HEK293 (cell line): ENCODE results near the gene BTG4.

Experiments used
- CTCF ChIA-PET: fragments of 350-600 bp; formaldehyde crosslinking; extraction: SDS; loops from one replicate; lab custom pipeline; 2021; ENCODE audit warnings: antibody characterized with exemption; lab: Yijun Ruan, JAX
- POLR2A ChIA-PET: fragments of 300-600 bp; formaldehyde crosslinking; extraction: SDS; loops from one replicate; lab custom pipeline; 2020; ENCODE audit warnings: antibody characterized with exemption, inconsistent platforms; lab: Yijun Ruan, JAX
- H3K27ac ChIP-seq: fragments of 200-500 bp; sonication (Bioruptor generic); 2 replicates; pipeline ENCODE4 v1.5.1; 2014; ENCODE audit warnings: low read depth, low read length, control low read depth, inconsistent platforms; ENCODE audit errors: extremely low read depth
- H3K36me3 ChIP-seq, 2 experiments: fragments of 200-500 bp in 1 of 2; sonication (Bioruptor generic) in 1 of 2; 1 replicate in 1 of 2; 2 replicates in 1 of 2; pipeline ENCODE4 v1.5.1; 2014 to 2017; ENCODE audit warnings: inconsistent platforms in 2 of 2, low read length in 2 of 2; ENCODE audit not compliant: control insufficient read depth in 2 of 2, insufficient read depth in 1 of 2
- H3K4me1 ChIP-seq: fragments of 200-500 bp; sonication (Bioruptor generic); 2 replicates; pipeline ENCODE4 v1.5.1; 2014; ENCODE audit warnings: mild to moderate bottlenecking, low read length, inconsistent platforms; ENCODE audit not compliant: control insufficient read depth, insufficient read depth
- H3K4me3 ChIP-seq: 2 replicates; pipeline ENCODE4 v1.5.1; 2011; ENCODE audit warnings: low read depth, mild to moderate bottlenecking, control low read depth, low read length, moderate library complexity
- H3K9me3 ChIP-seq: fragments of 200-500 bp; sonication (Bioruptor generic); 2 replicates; pipeline ENCODE4 v1.5.1; 2014; ENCODE audit warnings: low read depth, low read length, inconsistent platforms; ENCODE audit not compliant: control insufficient read depth, insufficient read depth
- BCL11B ChIP-seq: fragments of 450-650 bp; formaldehyde crosslinking; IDR thresholded peaks from 2 replicates; pipeline ENCODE4 v1.5.1; 2016; ENCODE audit warnings: low read depth, missing biosample characterization, missing genetic modification characterization
- CTCF ChIP-seq: fragments of 450-650 bp; formaldehyde crosslinking; IDR thresholded peaks from 2 replicates; pipeline ENCODE4 v1.5.1; 2016; ENCODE audit warnings: missing biosample characterization, missing genetic modification characterization
- HOXD13 ChIP-seq: sonication (generic); formaldehyde crosslinking; IDR thresholded peaks from 2 replicates; pipeline ENCODE4 v1.8.0; 2022; ENCODE audit warnings: missing genetic modification reagents, borderline replicate concordance
- REST ChIP-seq: fragments of 450-650 bp; formaldehyde crosslinking; IDR thresholded peaks from 2 replicates; pipeline ENCODE4 v1.5.1; 2016; ENCODE audit warnings: missing biosample characterization, missing genetic modification characterization
- ZBTB44 ChIP-seq: fragments of 450-650 bp; IDR thresholded peaks from 2 replicates; pipeline ENCODE4 v1.5.1; 2018; ENCODE audit warnings: missing biosample characterization, mild to moderate bottlenecking, missing genetic modification characterization
- ZEB2 ChIP-seq: fragments of 450-650 bp; formaldehyde crosslinking; IDR thresholded peaks from 2 replicates; pipeline ENCODE4 v1.5.1; 2016; ENCODE audit warnings: missing biosample characterization, missing genetic modification characterization
- ZNF19 ChIP-seq: fragments of 450-650 bp; formaldehyde crosslinking; IDR thresholded peaks from 2 replicates; pipeline ENCODE4; 2016; ENCODE audit warnings: missing biosample characterization, missing genetic modification characterization, low read depth
- ZNF24 ChIP-seq: fragments of 450-650 bp; formaldehyde crosslinking; IDR thresholded peaks from 2 replicates; pipeline ENCODE4 v1.5.1; 2016; ENCODE audit warnings: missing biosample characterization, missing genetic modification characterization
- ZNF280C ChIP-seq: fragments of 450-650 bp; formaldehyde crosslinking; IDR thresholded peaks from 2 replicates; pipeline ENCODE4 v1.5.1; 2016; ENCODE audit warnings: missing biosample characterization, missing genetic modification characterization
- ZNF324 ChIP-seq: fragments of 450-650 bp; formaldehyde crosslinking; IDR thresholded peaks from 2 replicates; pipeline ENCODE4 v1.5.1; 2016; ENCODE audit warnings: missing biosample characterization, missing genetic modification characterization
- ZNF416 ChIP-seq: fragments of 450-650 bp; formaldehyde crosslinking; IDR thresholded peaks from 2 replicates; pipeline ENCODE4 v1.5.1; 2016; ENCODE audit warnings: missing biosample characterization, missing genetic modification characterization
- ZNF433 ChIP-seq: fragments of 450-650 bp; formaldehyde crosslinking; IDR thresholded peaks from 2 replicates; pipeline ENCODE4 v1.5.1; 2016; ENCODE audit warnings: missing biosample characterization, missing genetic modification characterization, low read depth
- ZNF473 ChIP-seq: fragments of 450-650 bp; formaldehyde crosslinking; IDR thresholded peaks from 2 replicates; pipeline ENCODE4 v1.5.1; 2017; ENCODE audit warnings: missing biosample characterization, missing genetic modification characterization
- ZNF514 ChIP-seq: fragments of 450-650 bp; formaldehyde crosslinking; IDR thresholded peaks from 2 replicates; pipeline ENCODE4 v1.5.1; 2016; ENCODE audit warnings: missing biosample characterization, missing genetic modification characterization
- ZNF521 ChIP-seq: fragments of 450-650 bp; formaldehyde crosslinking; IDR thresholded peaks from 2 replicates; pipeline ENCODE4 v1.5.1; 2017; ENCODE audit warnings: missing biosample characterization, mild to moderate bottlenecking, missing genetic modification characterization
- ZNF555 ChIP-seq: fragments of 450-650 bp; formaldehyde crosslinking; conservative IDR thresholded peaks from 2 replicates; pipeline ENCODE4 v1.5.1; 2017; ENCODE audit warnings: missing biosample characterization, mild to moderate bottlenecking, missing genetic modification characterization, inconsistent platforms
- ZNF558 ChIP-seq: fragments of 450-650 bp; formaldehyde crosslinking; IDR thresholded peaks from 2 replicates; pipeline ENCODE4 v1.5.1; 2016; ENCODE audit warnings: missing biosample characterization, missing genetic modification characterization
- ZNF768 ChIP-seq: fragments of 450-650 bp; formaldehyde crosslinking; IDR thresholded peaks from 2 replicates; pipeline ENCODE4 v1.5.1; 2018; ENCODE audit warnings: missing biosample characterization, mild to moderate bottlenecking, missing genetic modification characterization
- ZSCAN18 ChIP-seq: fragments of 450-650 bp; formaldehyde crosslinking; IDR thresholded peaks from 2 replicates; pipeline ENCODE4 v1.5.1; 2016; ENCODE audit warnings: missing biosample characterization, missing genetic modification characterization
- ZXDB ChIP-seq: fragments of 450-650 bp; formaldehyde crosslinking; IDR thresholded peaks from 2 replicates; pipeline ENCODE4 v1.5.1; 2016; ENCODE audit warnings: missing biosample characterization, missing genetic modification characterization

BTG4 gene

GRCh38 chr11:111462329-111462728 lies 49.9 kb downstream of the BTG4 start (continued):
- TF ChIP-seq ZNF280C (tag by site-specific recombination) (no peak), ZNF521 (tag by site-specific recombination) (no peak)

- POLR2A ChIA-PET, result no interaction called here
- Histone ChIP-seq H3K4me3 (no peak overlapping the region), H3K9me3 (no peaks in the 10 kb centered on the region), H3K27ac (no peak overlapping the region), H3K36me3 (no peaks in the 10 kb centered on the region), H3K4me1 (no peaks in the 10 kb centered on the region)
- CTCF ChIA-PET, result no interaction called here
- no peak for TF ChIP-seq ZNF24 (tag by site-specific recombination)
- no peak for TF ChIP-seq ZNF558 (tag by site-specific recombination)
- no peak for TF ChIP-seq CTCF
- no peak for TF ChIP-seq ZSCAN18 (tag by site-specific recombination)
- no peak for TF ChIP-seq ZXDB (tag by site-specific recombination)
- TF ChIP-seq ZNF473 (tag by site-specific recombination), result no peak
- no peak for TF ChIP-seq ZBTB44
- TF ChIP-seq BCL11B (tag by site-specific recombination), result no peak
- no peak for TF ChIP-seq REST (tag by site-specific recombination)
- no peak for TF ChIP-seq ZNF324 (tag by site-specific recombination)
- no peak for TF ChIP-seq ZNF555 (tag by site-specific recombination)
- no peak for TF ChIP-seq ZNF19 (tag by site-specific recombination)
- no peak for TF ChIP-seq ZEB2 (tag by site-specific recombination)
- no peak for TF ChIP-seq HOXD13 (CRISPR knock-in tag)
- TF ChIP-seq ZNF433 (tag by site-specific recombination), result no peak
- TF ChIP-seq ZNF768 (tag by site-specific recombination), result no peak
- no peak for TF ChIP-seq ZNF416 (tag by site-specific recombination)
- no peak for TF ChIP-seq ZNF514 (tag by site-specific recombination)
Observed at GRCh38 chr11:111461460-111462235, 50.5 kb downstream of the BTG4 start.
